RWPE1 (cell line): ENCODE measurements around the gene HIVEP3.

Experiments
- CTCF ChIA-PET: fragments of 350-600 bp; sonication (Branson Sonifier 250); formaldehyde crosslinking; extraction: SDS; loops from one replicate; lab custom pipeline; 2021; lab: Yijun Ruan, JAX
- POLR2A ChIA-PET: fragments of 400-600 bp; formaldehyde crosslinking; extraction: SDS; loops from one replicate; lab custom pipeline; 2020; ENCODE audit warnings: antibody characterized with exemption; ENCODE audit not compliant: low non-redundant PET; lab: Yijun Ruan, JAX
- DNase-seq: peaks from one replicate; pipeline ENCODE4 v3.0.0; 2012; ENCODE audit warnings: low spot score
- H3K27ac ChIP-seq: fragments of 450-650 bp; 2 replicates; pipeline ENCODE4 v1.5.1; 2017
- CTCF ChIP-seq: fragments of 450-650 bp; conservative IDR thresholded peaks from 2 replicates; pipeline ENCODE4 v1.5.1; 2017; ENCODE audit warnings: low read depth, mild to moderate bottlenecking

HIVEP3 gene

GRCh38 chr1:41866285-41866684 lies 52.4 kb downstream of the HIVEP3 start:
- ChIA-PET CTCF (no interaction called here), POLR2A (no interaction called here)
- DNase-seq, result no peak
- H3K27ac ChIP-seq, result no peak overlapping the region
- no peak for TF ChIP-seq CTCF

GRCh38 chr1:41864471-41865040 lies 54.2 kb downstream of the HIVEP3 start:
- TF ChIP-seq CTCF, result no peak
- POLR2A ChIA-PET, result no interaction called here
- H3K27ac ChIP-seq, result no peak overlapping the region
- CTCF ChIA-PET, result interaction anchor here (0.5 to 0.8 kb wide), 2 partner anchors 12 to 208 kb away, joined by 3 to 4 read pairs; no protein-coding TSS in a partner anchor
- DNase-seq, result no peak

- no peak overlapping the region for H3K27ac ChIP-seq
- POLR2A ChIA-PET, result no interaction called here
- CTCF ChIA-PET, result interaction anchor here (0.6 kb wide), 1 partner anchor 79 kb away, joined by 3 read pairs; no protein-coding TSS in a partner anchor
- no peak for DNase-seq
- no peak for TF ChIP-seq CTCF
Observed at GRCh38 chr1:41863718-41864117, 55.0 kb downstream of the HIVEP3 start.

- ChIA-PET POLR2A (interaction anchor here (0.6 to 0.7 kb wide), 2 partner anchors 92 to 175 kb away, joined by 3 to 4 read pairs; no protein-coding TSS in a partner anchor), CTCF (no interaction called here)
Observed at GRCh38 chr1:41862384-41863221, 56.1 kb downstream of the HIVEP3 start.

GRCh38 chr1:41861535-41862383 lies 57.0 kb downstream of the HIVEP3 start:
- POLR2A ChIA-PET, result interaction anchor here (0.7 kb wide), 1 partner anchor 176 kb away, joined by 4 read pairs; no protein-coding TSS in a partner anchor
- CTCF ChIA-PET, result no interaction called here
- DNase-seq, result peak; percentile 17

More at GRCh38 chr1:41862384-41863221, 56.1 kb downstream of the HIVEP3 start:
- peak overlapping the region; percentile 67 for H3K27ac ChIP-seq
- DNase-seq, result peak; percentile 66
- no peak for TF ChIP-seq CTCF

More at GRCh38 chr1:41861535-41862383, 57.0 kb downstream of the HIVEP3 start:
- TF ChIP-seq CTCF, result no peak
- H3K27ac ChIP-seq, result peak overlapping the region; percentile 67; the same call in 1 of the 2 replicates
